ENCODE measurements around the gene TRIP4.

Gene TRIP4

DNA sequence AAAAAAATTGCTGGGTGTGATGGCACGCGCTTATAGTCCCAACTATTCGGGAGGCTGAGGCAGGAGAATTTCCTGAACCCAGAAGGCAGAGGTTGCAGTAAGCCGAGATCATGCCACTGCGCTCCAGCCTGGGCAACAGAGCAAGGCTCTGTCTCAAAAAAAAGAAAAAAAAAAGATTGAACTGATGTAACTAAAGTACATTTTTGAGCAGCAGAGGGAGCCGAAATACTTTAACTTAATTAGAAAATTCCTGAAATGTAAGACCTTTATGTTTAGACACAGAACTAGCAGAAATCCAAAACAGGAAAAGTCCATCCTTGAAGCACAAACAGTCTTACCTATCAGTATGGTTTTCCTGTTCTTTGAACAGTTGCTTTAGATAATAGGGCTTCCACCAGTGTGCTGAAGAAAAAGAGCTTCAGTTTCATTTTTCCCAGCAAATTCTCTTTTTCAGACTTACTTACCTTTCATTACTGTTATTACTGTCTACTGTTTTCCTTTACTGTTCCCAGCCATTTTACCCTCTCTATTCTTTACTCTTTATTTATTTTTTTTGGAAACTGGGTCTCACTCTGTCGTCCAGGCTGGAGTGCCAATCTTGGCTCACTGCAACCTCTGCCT is 39.3 kb downstream of the TRIP4 start:
- Histone ChIP-seq H3K4me1 (ENCODE audit: control insufficient read depth, insufficient read depth, low read length) (peaks cover 19% of the 10 kb centered on the region), H3K36me3 (ENCODE audit: control insufficient read depth, insufficient read depth, low read length) (peaks cover 27% of the 10 kb centered on the region), H3K9ac (ENCODE audit: low read length) (no peak overlapping the region), H3K27me3 (ENCODE audit: control insufficient read depth, insufficient read depth, low read length) (0 out of 2 replicates have a peak, but pooled peaks cover 3% of the 10 kb centered on the region), H3K4me3 (ENCODE audit: low read depth, low read length) (no peak overlapping the region), H3K27ac (ENCODE audit: low read depth, low read length) (no peak overlapping the region), H3K9me3 (ENCODE audit: control insufficient read depth, insufficient read depth, low read depth, low read length) (no peaks in the 10 kb centered on the region)

DNA sequence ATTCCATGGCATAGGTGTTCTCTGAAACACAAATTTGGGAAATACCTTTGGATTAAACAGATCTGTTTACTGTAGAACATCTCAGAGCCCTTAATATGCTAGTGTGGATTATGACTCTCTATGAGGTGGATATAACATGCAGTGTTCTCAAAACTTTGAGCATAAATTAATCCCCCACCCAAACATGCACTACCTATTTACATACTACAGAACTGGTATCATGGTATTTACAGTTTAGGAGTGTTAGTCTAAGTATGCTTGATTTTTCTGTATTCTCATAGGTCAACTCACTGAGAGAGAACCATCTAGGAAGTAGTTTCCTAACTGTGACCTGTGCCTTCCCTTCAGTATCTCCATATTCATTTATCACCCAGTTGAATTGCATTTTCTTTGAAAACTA is 41.8 kb downstream of the TRIP4 start:
- Histone ChIP-seq H3K9me3 (ENCODE audit: control insufficient read depth, insufficient read depth, low read depth, low read length) (no peaks in the 10 kb centered on the region), H3K27me3 (ENCODE audit: control insufficient read depth, insufficient read depth, low read length) (0 out of 2 replicates have a peak, but pooled peaks cover 3% of the 10 kb centered on the region), H3K9ac (ENCODE audit: low read length) (peak overlapping the region; percentile 43), H3K4me1 (ENCODE audit: control insufficient read depth, insufficient read depth, low read length) (peaks cover 19% of the 10 kb centered on the region), H3K4me3 (ENCODE audit: low read depth, low read length) (no peak overlapping the region), H3K36me3 (ENCODE audit: control insufficient read depth, insufficient read depth, low read length) (peaks cover 20% of the 10 kb centered on the region), H3K27ac (ENCODE audit: low read depth, low read length) (peak overlapping the region; percentile 67; the same call in 1 of the 2 replicates)

DNA sequence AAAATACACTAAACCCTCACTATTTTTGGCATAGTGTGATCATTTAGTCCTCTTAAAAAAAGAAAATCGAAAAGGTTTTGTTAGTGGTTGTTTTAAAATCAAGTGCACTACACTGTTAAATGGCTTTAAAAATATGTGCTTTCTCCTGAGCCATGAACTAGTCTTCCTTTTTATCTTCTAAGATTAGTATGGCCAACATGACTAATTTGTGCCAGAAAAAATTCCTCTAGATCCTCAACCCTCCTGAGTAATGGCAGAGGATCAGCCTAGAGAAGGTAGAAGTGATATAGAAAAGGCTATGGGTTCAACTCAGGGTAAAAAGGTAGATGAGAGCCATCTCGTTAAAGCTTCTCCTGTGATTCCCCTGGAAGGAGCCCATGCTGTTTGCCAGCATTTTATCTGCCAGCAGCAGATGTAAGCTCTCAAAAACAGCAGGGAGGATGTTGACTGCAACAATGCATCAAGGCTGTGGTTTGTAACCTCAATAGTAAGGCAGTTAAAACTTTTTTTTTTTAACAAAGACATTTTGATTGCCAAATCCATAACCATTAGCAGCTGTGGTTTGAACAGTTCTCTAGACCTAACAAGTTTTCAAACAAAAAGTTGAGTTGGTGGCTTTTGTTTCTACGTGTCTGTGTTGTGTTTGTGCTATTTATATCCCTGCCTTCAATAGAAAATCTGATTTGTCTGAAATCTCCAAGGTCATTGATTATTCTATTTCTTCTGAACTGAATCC is 42.5 kb downstream of the TRIP4 start:
- peak overlapping the region; percentile 67; the same call in 1 of the 2 replicates for H3K27ac ChIP-seq (ENCODE audit: low read depth, low read length)

DNA sequence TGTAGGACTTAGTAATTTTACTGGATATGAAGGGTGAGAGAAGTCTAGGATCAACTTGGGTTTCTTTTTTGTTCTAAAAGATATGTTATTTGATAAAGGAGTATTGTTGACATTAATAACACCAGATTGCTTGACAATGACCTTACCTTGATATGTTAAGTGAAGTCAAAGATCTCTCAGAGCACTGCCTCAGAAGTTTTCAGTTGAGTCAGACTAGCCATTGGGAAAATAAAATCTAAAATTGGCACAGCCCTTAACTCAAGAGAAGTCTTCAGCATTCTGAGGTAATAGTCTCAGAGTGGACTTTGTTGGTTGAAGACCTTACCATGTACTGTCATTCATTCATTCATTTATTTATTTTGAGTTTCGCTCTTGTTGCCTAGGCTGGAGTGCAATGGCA is 50.3 kb downstream of the TRIP4 start:
- no peak overlapping the region for H3K9ac ChIP-seq (ENCODE audit: low read length)
- H3K9me3 ChIP-seq (ENCODE audit: control insufficient read depth, insufficient read depth, low read depth, low read length) = no peaks in the 10 kb centered on the region
- no peak overlapping the region for H3K27ac ChIP-seq (ENCODE audit: low read depth, low read length)
- H3K4me1 ChIP-seq (ENCODE audit: control insufficient read depth, insufficient read depth, low read length) = no peaks in the 10 kb centered on the region
- H3K4me3 ChIP-seq (ENCODE audit: low read depth, low read length) = no peak overlapping the region
- no peaks in the 10 kb centered on the region for H3K27me3 ChIP-seq (ENCODE audit: control insufficient read depth, insufficient read depth, low read length)
- H3K36me3 ChIP-seq (ENCODE audit: control insufficient read depth, insufficient read depth, low read length) = no peaks in the 10 kb centered on the region

More for the DNA sequence above, 42.5 kb downstream of the TRIP4 start:
- H3K27me3 ChIP-seq (ENCODE audit: control insufficient read depth, insufficient read depth, low read length) = 0 out of 2 replicates have a peak, but pooled peaks cover 3% of the 10 kb centered on the region
- peaks cover 19% of the 10 kb centered on the region for H3K4me1 ChIP-seq (ENCODE audit: control insufficient read depth, insufficient read depth, low read length)
- H3K9me3 ChIP-seq (ENCODE audit: control insufficient read depth, insufficient read depth, low read depth, low read length) = no peaks in the 10 kb centered on the region
- H3K9ac ChIP-seq (ENCODE audit: low read length) = peak overlapping the region; percentile 49
- peaks cover 15% of the 10 kb centered on the region for H3K36me3 ChIP-seq (ENCODE audit: control insufficient read depth, insufficient read depth, low read length)
- no peak overlapping the region for H3K4me3 ChIP-seq (ENCODE audit: low read depth, low read length)

DNA sequence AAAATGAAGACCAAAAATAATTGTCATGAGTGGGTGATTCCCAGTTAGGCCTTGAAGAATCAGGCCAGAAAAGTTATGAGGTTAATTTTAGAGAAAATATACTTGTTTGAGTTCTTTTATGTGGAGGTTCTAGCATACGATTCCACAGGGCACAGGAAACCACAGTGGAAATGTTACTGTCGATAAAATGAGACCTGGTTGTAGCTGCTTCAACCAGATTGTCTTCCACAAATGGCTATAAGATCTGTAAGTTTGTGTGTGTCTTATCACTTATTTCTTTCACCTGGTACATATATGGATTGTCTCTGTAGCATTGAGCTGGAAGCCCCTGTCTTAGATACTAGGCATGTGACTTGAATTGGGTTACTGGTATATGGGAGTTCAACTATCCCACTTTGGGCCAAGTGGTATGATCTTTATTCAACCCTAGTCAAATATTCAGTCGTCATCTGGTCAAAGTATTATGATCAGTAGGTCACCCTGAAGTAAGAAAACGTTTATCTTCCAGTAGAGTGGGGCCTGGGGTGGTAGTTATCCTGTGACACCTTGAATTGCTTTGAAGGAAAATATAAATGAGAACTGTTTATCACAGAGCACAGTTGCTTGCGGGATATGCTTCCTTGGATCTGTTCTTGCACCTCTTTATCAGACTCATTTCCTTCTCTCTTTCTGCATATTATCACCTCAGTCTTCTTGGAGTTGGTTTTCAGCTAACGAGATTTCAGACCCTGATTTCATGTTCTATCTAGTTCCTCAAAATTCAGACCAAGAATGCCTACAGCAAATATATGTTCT is 51.2 kb downstream of the TRIP4 start:
- no peaks in the 10 kb centered on the region for H3K36me3 ChIP-seq (ENCODE audit: control insufficient read depth, insufficient read depth, low read length)
- no peaks in the 10 kb centered on the region for H3K4me1 ChIP-seq (ENCODE audit: control insufficient read depth, insufficient read depth, low read length)
- H3K4me3 ChIP-seq (ENCODE audit: low read depth, low read length) = no peak overlapping the region
- no peak overlapping the region for H3K9ac ChIP-seq (ENCODE audit: low read length)
- no peak overlapping the region for H3K27ac ChIP-seq (ENCODE audit: low read depth, low read length)
- H3K27me3 ChIP-seq (ENCODE audit: control insufficient read depth, insufficient read depth, low read length) = no peaks in the 10 kb centered on the region
- H3K9me3 ChIP-seq (ENCODE audit: control insufficient read depth, insufficient read depth, low read depth, low read length) = no peaks in the 10 kb centered on the region

DNA sequence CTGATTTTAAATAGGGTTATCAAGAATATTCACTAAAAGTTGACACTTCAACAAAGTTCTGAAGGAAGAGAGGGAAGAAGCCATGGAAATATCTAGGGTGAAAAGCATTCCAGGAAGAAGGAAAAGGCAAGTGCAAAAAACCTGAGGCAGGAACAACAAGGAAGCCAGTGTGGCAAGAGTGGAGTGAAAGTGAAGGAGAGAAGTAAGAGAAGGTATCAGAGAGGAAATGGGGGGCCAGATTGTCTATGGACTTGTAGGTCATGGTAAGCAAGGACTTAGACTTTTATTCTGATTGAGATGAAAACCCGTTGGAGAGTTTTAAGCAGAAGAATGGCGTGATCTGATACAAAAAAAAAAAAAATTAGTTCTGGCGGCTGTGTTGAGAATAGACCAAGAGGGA is 54.2 kb downstream of the TRIP4 start:
- Histone ChIP-seq H3K27ac (ENCODE audit: low read depth, low read length) (no peak overlapping the region), H3K27me3 (ENCODE audit: control insufficient read depth, insufficient read depth, low read length) (no peaks in the 10 kb centered on the region), H3K4me3 (ENCODE audit: low read depth, low read length) (no peak overlapping the region), H3K36me3 (ENCODE audit: control insufficient read depth, insufficient read depth, low read length) (no peaks in the 10 kb centered on the region), H3K9ac (ENCODE audit: low read length) (no peak overlapping the region), H3K4me1 (ENCODE audit: control insufficient read depth, insufficient read depth, low read length) (no peaks in the 10 kb centered on the region), H3K9me3 (ENCODE audit: control insufficient read depth, insufficient read depth, low read depth, low read length) (no peaks in the 10 kb centered on the region)

DNA sequence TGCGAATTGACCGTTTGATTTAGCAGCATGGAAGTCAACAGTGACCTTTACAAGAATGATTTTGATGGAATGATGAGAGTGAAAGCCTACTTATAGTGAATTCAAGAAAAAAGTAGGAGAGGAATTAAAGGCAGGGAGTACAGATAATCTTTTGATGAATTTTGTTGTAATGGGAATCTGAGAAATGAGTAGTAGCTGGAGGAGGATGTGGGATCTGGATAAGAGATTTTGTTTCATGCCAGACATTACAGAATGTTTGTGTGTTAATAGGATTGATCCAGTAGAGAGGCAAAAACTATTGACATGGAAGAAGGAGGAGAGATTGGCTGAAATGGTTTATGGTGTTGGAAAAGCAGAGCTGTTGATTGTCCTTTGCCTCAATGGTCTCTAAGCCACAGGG is 55.4 kb downstream of the TRIP4 start:
- no peaks in the 10 kb centered on the region for H3K27me3 ChIP-seq (ENCODE audit: control insufficient read depth, insufficient read depth, low read length)
- no peak overlapping the region for H3K27ac ChIP-seq (ENCODE audit: low read depth, low read length)
- no peaks in the 10 kb centered on the region for H3K9me3 ChIP-seq (ENCODE audit: control insufficient read depth, insufficient read depth, low read depth, low read length)
- peaks cover 6% of the 10 kb centered on the region for H3K36me3 ChIP-seq (ENCODE audit: control insufficient read depth, insufficient read depth, low read length)
- H3K4me1 ChIP-seq (ENCODE audit: control insufficient read depth, insufficient read depth, low read length) = no peaks in the 10 kb centered on the region
- H3K9ac ChIP-seq (ENCODE audit: low read length) = no peak overlapping the region
- no peak overlapping the region for H3K4me3 ChIP-seq (ENCODE audit: low read depth, low read length)

DNA sequence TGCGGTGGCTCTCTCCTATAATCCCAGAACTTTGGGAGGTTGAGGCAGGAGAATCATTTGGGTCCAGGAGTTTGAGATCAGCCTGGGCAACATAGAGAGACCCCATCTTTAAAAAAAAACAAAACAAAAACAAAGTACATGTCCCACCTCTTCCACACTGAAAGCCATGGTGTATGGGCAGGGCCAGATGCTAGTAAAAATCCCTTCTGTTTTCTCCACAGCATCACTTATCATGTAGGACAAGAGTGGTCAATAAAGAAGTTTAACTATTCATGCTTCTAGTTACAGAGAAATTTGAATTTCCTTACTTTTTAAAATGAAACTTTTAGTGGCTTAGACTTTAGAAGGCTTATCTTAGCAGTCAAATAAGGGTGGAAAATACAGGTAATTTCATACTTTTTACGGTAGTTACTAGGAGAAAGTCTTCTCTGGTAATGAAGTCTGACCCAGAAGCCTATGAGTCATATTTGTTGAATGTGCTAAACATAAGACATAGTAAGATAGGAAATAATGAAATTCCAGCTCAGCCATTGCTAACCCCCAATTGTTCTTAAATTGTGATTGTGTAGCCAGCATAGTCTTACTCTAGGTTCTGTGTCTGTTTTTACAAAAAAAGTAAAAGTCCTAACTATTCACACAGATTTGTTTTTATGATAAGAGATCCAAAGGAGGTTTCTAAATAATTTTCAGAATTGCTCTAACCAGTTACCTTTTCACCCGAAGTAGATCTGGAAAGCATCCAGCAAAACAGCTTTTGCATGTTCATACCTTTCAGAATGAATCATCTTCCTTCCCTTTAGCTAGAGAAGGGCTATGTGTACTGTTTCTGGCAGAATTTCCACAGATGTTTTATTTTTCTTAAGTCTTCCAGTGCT is 56.3 kb downstream of the TRIP4 start:
- H3K9me3 ChIP-seq (ENCODE audit: control insufficient read depth, insufficient read depth, low read depth, low read length) = no peaks in the 10 kb centered on the region
- H3K27me3 ChIP-seq (ENCODE audit: control insufficient read depth, insufficient read depth, low read length) = no peaks in the 10 kb centered on the region
- H3K9ac ChIP-seq (ENCODE audit: low read length) = no peak overlapping the region
- H3K36me3 ChIP-seq (ENCODE audit: control insufficient read depth, insufficient read depth, low read length) = peaks cover 6% of the 10 kb centered on the region
- H3K4me3 ChIP-seq (ENCODE audit: low read depth, low read length) = no peak overlapping the region
- H3K4me1 ChIP-seq (ENCODE audit: control insufficient read depth, insufficient read depth, low read length) = no peaks in the 10 kb centered on the region
- H3K27ac ChIP-seq (ENCODE audit: low read depth, low read length) = no peak overlapping the region

DNA sequence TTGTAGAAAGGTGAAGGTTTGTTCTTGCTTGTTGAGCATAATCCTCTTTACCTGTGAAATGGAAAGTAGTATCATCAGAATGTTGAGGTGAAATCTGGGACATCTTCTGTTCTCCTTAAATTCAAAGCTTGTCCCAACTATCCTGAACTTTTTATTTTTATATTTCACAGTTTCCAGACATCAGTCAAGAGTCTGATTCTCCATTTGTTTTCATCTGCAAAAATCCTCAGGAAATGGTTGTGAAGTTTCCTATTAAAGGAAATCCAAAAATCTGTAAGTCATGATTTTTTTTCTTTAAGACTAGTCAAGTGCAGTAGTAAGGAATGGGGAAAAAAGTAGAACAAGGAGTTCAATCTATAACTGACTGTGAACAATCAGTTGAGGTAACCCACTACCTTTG is 57.2 kb downstream of the TRIP4 start:
- no peak overlapping the region for H3K4me3 ChIP-seq (ENCODE audit: low read depth, low read length)
- H3K9me3 ChIP-seq (ENCODE audit: control insufficient read depth, insufficient read depth, low read depth, low read length) = no peaks in the 10 kb centered on the region
- no peak overlapping the region for H3K9ac ChIP-seq (ENCODE audit: low read length)
- no peaks in the 10 kb centered on the region for H3K27me3 ChIP-seq (ENCODE audit: control insufficient read depth, insufficient read depth, low read length)
- H3K4me1 ChIP-seq (ENCODE audit: control insufficient read depth, insufficient read depth, low read length) = no peaks in the 10 kb centered on the region
- no peak overlapping the region for H3K27ac ChIP-seq (ENCODE audit: low read depth, low read length)
- H3K36me3 ChIP-seq (ENCODE audit: control insufficient read depth, insufficient read depth, low read length) = peaks cover 6% of the 10 kb centered on the region

DNA sequence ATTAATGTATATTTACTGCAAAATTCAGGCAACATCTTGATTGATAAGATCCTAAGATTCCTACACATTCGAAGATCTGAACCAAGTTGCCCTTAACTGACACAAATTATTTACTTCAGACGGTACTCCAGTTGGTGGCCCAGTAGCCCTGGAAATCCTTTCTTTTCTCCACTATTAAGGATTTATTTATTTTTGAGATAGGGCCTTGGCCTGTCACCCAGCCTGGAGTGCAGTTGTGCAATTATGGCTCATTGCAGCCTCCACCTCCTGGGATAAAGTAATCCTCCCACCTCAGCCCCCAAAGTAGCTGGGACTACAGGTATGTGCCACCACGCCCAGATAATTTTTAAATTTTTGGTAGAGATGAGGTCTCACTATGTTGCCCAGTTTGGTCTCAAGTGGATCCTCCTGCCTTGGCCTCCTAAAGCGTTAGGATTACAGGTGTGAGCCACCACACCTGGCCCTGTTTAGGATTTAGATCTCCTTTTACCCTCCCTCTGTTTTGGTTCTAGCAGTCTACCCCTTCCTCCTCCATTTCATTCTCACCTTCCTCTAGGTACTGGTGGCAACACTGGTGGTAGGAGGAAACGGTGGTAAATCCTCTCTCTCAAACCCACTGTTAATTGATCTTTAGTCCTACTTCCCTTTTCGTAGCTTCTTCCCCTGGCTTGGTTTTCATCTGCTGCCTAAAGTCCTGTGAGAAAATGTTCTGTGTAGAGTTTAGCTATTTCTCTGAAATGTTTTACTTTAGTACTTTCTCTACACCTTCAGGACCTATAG is 60.1 kb downstream of the TRIP4 start:
- Histone ChIP-seq H3K27ac (ENCODE audit: low read depth, low read length) (no peak overlapping the region), H3K27me3 (ENCODE audit: control insufficient read depth, insufficient read depth, low read length) (no peaks in the 10 kb centered on the region), H3K9ac (ENCODE audit: low read length) (no peak overlapping the region), H3K36me3 (ENCODE audit: control insufficient read depth, insufficient read depth, low read length) (peaks cover 6% of the 10 kb centered on the region), H3K4me1 (ENCODE audit: control insufficient read depth, insufficient read depth, low read length) (no peaks in the 10 kb centered on the region), H3K4me3 (ENCODE audit: low read depth, low read length) (no peak overlapping the region), H3K9me3 (ENCODE audit: control insufficient read depth, insufficient read depth, low read depth, low read length) (no peaks in the 10 kb centered on the region)

All from HUES6 (cell line).